Measurements from ENCODE around the gene FXYD1. TPM values are rescaled to one million over a fixed set of nuclear protein-coding genes. Genes with fewer than 3 reads are reported as not detected.

FXYD1 gene
- total RNA-seq, 1 donor from 2014 or later, result not detected

DNA sequence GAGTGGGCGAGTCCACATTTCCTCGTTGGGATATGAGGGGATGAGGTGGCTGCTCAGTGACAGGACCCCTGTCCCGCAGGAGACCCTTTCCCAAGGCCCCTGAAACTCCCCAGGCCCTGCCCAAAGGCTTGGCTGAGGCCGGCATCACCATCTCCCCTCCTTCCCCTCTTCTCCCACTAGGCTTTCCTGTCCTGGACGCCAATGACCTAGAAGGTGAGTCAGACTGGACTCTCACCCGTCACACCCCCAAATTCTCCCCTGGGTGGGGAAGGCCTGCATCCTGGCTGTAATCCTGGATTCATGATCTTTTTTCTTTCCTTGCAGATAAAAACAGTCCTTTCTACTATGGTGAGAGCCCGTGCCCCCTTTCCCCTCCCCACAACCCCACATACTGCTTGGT is 17.7 kb upstream of the FXYD1 start:
- TF ChIP-seq, protein P1, sequence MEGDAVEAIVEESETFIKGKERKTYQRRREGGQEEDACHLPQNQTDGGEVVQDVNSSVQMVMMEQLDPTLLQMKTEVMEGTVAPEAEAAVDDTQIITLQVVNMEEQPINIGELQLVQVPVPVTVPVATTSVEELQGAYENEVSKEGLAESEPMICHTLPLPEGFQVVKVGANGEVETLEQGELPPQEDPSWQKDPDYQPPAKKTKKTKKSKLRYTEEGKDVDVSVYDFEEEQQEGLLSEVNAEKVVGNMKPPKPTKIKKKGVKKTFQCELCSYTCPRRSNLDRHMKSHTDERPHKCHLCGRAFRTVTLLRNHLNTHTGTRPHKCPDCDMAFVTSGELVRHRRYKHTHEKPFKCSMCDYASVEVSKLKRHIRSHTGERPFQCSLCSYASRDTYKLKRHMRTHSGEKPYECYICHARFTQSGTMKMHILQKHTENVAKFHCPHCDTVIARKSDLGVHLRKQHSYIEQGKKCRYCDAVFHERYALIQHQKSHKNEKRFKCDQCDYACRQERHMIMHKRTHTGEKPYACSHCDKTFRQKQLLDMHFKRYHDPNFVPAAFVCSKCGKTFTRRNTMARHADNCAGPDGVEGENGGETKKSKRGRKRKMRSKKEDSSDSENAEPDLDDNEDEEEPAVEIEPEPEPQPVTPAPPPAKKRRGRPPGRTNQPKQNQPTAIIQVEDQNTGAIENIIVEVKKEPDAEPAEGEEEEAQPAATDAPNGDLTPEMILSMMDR (IDR thresholded peaks at IDR 0.05; ENCODE audit: unreplicated experiment), result no peak
- peaks cover 9% of the 10 kb centered on the region for H3K4me1 Mint-ChIP-seq (ENCODE audit: unreplicated experiment)
- H3K36me3 Mint-ChIP-seq (ENCODE audit: low read depth, unreplicated experiment), result no peaks in the 10 kb centered on the region
- H3K27ac Mint-ChIP-seq (ENCODE audit: unreplicated experiment), result no peak overlapping the region
- no peak overlapping the region for H3K4me3 Mint-ChIP-seq (ENCODE audit: unreplicated experiment)
- DNase-seq (ENCODE audit: low spot score), result no peak
- no peaks in the 10 kb centered on the region for H3K9me3 Mint-ChIP-seq (ENCODE audit: unreplicated experiment)
- H3K27me3 Mint-ChIP-seq (ENCODE audit: unreplicated experiment), result peaks cover 5% of the 10 kb centered on the region

DNA sequence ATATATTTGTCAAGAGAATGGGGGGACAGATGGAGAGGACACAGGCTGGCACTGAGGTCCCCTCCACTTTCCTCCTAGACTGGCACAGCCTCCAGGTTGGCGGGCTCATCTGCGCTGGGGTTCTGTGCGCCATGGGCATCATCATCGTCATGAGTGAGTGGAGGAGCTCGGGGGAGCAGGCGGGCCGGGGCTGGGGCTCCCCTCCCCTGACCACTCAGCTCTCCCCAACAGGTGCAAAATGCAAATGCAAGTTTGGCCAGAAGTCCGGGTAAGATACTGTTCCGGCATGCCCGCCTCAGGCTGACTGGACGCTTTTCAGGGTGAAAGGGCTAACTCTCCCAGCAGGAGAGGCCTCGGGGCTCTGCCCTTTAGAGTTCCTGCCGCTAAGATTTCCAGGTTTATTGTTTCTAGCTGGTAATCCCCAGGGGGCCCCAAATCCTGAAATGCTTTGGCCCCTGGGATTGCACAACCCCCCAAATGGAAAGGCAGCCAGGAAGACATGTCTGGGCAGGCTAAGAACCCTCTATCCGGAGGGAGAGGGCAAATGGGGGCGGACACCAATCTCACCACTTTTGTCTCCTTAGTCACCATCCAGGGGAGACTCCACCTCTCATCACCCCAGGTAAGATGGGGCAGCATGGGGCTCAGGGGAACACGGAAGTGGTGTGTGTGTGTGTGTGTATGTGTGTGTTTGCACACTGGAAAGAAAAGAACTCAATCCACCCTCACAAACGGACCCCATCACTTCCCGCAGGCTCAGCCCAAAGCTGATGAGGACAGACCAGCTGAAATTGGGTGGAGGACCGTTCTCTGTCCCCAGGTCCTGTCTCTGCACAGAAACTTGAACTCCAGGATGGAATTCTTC is 15.7 kb upstream of the FXYD1 start:
- Mint-ChIP-seq H3K9me3 (ENCODE audit: unreplicated experiment) (no peaks in the 10 kb centered on the region), H3K27me3 (ENCODE audit: unreplicated experiment) (peaks cover 4% of the 10 kb centered on the region), H3K4me1 (ENCODE audit: unreplicated experiment) (peaks cover 9% of the 10 kb centered on the region), H3K27ac (ENCODE audit: unreplicated experiment) (no peak overlapping the region), H3K36me3 (ENCODE audit: low read depth, unreplicated experiment) (no peaks in the 10 kb centered on the region), H3K4me3 (ENCODE audit: unreplicated experiment) (no peak overlapping the region)
- TF ChIP-seq, protein P1 (IDR thresholded peaks at IDR 0.05; ENCODE audit: unreplicated experiment), result no peak
- no peak for DNase-seq (ENCODE audit: low spot score)

DNA sequence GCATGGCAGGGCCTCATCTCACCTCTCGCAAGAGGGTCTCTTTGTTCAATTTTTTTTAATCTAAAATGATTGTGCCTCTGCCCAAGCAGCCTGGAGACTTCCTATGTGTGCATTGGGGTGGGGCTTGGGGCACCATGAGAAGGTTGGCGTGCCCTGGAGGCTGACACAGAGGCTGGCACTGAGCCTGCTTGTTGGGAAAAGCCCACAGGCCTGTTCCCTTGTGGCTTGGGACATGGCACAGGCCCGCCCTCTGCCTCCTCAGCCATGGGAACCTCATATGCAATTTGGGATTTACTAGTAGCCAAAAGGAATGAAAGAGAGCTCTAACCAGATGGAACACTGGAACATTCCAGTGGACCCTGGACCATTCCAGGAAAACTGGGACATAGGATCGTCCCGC is 15.1 kb upstream of the FXYD1 start:
- peaks cover 7% of the 10 kb centered on the region for H3K27me3 Mint-ChIP-seq (ENCODE audit: unreplicated experiment)
- no peak overlapping the region for H3K27ac Mint-ChIP-seq (ENCODE audit: unreplicated experiment)
- H3K36me3 Mint-ChIP-seq (ENCODE audit: low read depth, unreplicated experiment), result no peaks in the 10 kb centered on the region
- TF ChIP-seq, protein P1 (IDR thresholded peaks at IDR 0.05; ENCODE audit: unreplicated experiment), result no peak
- no peak overlapping the region for H3K4me3 Mint-ChIP-seq (ENCODE audit: unreplicated experiment)
- H3K9me3 Mint-ChIP-seq (ENCODE audit: unreplicated experiment), result no peaks in the 10 kb centered on the region
- peaks cover 9% of the 10 kb centered on the region for H3K4me1 Mint-ChIP-seq (ENCODE audit: unreplicated experiment)
- DNase-seq (ENCODE audit: low spot score), result no peak

DNA sequence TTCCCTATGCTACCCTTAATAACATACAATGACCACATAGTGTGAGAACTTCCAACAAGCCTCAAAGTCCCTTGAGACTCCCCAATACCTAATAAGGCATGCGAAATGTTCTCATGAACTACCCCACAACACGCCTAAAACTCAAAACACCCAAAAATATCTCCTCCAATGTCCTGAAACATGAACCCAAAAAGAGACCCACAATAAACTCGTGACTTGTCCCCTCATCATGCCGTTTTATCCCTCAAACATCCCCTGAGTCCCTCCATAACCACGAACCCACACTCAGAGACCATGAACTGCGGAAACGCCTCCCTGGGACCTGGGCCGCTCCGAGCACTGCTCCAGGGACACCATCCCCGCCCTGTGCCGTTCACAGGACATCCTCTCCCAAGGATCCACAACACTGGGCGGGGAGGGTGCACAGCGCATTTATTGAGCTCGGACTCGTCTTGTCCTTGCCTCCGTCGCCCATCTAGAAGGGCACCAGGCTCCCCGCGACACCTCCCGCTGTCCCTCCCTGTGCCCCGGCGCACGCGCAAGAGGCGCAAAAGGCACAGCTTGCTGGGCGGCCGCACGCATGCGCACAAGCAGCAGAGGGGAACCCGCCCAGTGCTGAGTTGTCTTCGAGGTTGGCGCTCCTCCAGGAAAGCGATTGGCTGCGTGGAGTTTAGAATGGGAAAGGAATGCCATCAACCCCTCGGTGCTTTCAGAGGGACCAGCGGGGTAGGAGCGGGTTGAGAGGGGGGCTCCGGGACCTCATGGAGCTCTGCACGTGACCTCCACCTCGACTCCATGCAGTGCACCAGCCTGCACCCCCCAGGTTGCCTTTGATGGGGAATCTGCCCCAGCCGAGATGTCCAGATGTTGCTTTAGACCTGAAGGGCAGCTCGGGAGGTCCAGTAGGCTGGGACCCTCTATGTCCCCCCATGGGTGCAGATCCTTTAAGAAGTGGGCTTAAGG is 14.2 kb upstream of the FXYD1 start:
- peak; percentile 56 for DNase-seq (ENCODE audit: low spot score)
- Mint-ChIP-seq H3K27ac (ENCODE audit: unreplicated experiment) (no peak overlapping the region), H3K4me1 (ENCODE audit: unreplicated experiment) (peaks cover 9% of the 10 kb centered on the region), H3K9me3 (ENCODE audit: unreplicated experiment) (no peaks in the 10 kb centered on the region), H3K4me3 (ENCODE audit: unreplicated experiment) (peak overlapping the region; percentile 74), H3K36me3 (ENCODE audit: low read depth, unreplicated experiment) (no peaks in the 10 kb centered on the region), H3K27me3 (ENCODE audit: unreplicated experiment) (peaks cover 7% of the 10 kb centered on the region)
- TF ChIP-seq, protein P1 (IDR thresholded peaks at IDR 0.05; ENCODE audit: unreplicated experiment), result no peak
